Smooth muscle cell (in vitro differentiated cells): Measurements from ENCODE around the gene PWWP2A. TPM values are rescaled to one million over a fixed set of nuclear protein-coding genes. Genes with fewer than 3 reads are reported as not detected.

ENCODE experiments used
- DNase-seq: peaks from one replicate; lab custom pipeline; 2025; ENCODE audit not compliant: unreplicated experiment; lab: John Stamatoyannopoulos, UW
- H2AFZ ChIP-seq: fragments of 200-600 bp; sonication (generic); 2 replicates; pipeline ENCODE4 v1.6.0; 2016; ENCODE audit warnings: antibody characterized with exemption, low read depth, mild to moderate bottlenecking
- H3F3A ChIP-seq: fragments of 200-600 bp; sonication (generic); 2 replicates; pipeline ENCODE4 v1.6.0; 2017; ENCODE audit warnings: antibody characterized with exemption, low read depth
- H3K27ac ChIP-seq: fragments of 200-600 bp; sonication (generic); 2 replicates; pipeline ENCODE4 v1.5.1; 2016; ENCODE audit warnings: low read depth, mild to moderate bottlenecking
- H3K27me3 ChIP-seq: fragments of 200-600 bp; sonication (generic); 2 replicates; pipeline ENCODE4 v1.6.1; 2016; ENCODE audit warnings: low read depth, mild to moderate bottlenecking
- H3K36me3 ChIP-seq: fragments of 200-600 bp; sonication (generic); 2 replicates; pipeline ENCODE4 v1.5.1; 2016; ENCODE audit warnings: low read depth
- H3K4me1 ChIP-seq: fragments of 200-600 bp; sonication (generic); 2 replicates; pipeline ENCODE4 v1.5.1; 2016; ENCODE audit warnings: low read depth
- H3K4me2 ChIP-seq: fragments of 200-600 bp; sonication (generic); 2 replicates; pipeline ENCODE4 v1.6.0; 2016; ENCODE audit warnings: mild to moderate bottlenecking
- H3K4me3 ChIP-seq: fragments of 200-600 bp; sonication (generic); 2 replicates; pipeline ENCODE4 v1.5.1; 2016; ENCODE audit warnings: mild to moderate bottlenecking
- H3K79me2 ChIP-seq: fragments of 200-600 bp; sonication (generic); 2 replicates; pipeline ENCODE4 v1.6.0; 2016; ENCODE audit warnings: low read depth, mild to moderate bottlenecking
- H3K9ac ChIP-seq: fragments of 200-600 bp; sonication (generic); 2 replicates; pipeline ENCODE4 v1.6.0; 2016; ENCODE audit warnings: low read depth
- H3K9me3 ChIP-seq: fragments of 200-600 bp; sonication (generic); replicated peaks from 2 replicates; pipeline ENCODE4 v1.5.1; 2016; ENCODE audit warnings: low read depth
- H4K20me1 ChIP-seq: fragments of 200-600 bp; sonication (generic); 2 replicates; pipeline ENCODE4 v1.6.0; 2016; ENCODE audit warnings: low read depth
- CTCF ChIP-seq: fragments of 200-600 bp; sonication (generic); IDR thresholded peaks from 2 replicates; pipeline ENCODE4 v1.5.1; 2017; ENCODE audit warnings: borderline replicate concordance, mild to moderate bottlenecking, antibody characterized with exemption; ENCODE audit not compliant: insufficient read depth, poor library complexity, severe bottlenecking
- WGBS: methylation state at CpG from one replicate; pipeline ENCODE4 v1.1.7; 2016; ENCODE audit warnings: low lambda C conversion rate; 5-methylcytosine and 5-hydroxymethylcytosine counted together
- polyA plus RNA-seq: library from polyadenylated mRNA; unstranded; fragments of >200 nt; fragmentation: Nextera tagmentation; extraction: Ambion mirVana; gene quantifications from 2 replicates; pipeline ENCODE4 v1.2.1, GENCODE V29; 2016
- total RNA-seq: library from RNA; depleted of rRNA; stranded (reverse); fragments of >200 nt; gene quantifications from 2 replicates; pipeline ENCODE4 v1.2.3, GENCODE V29; 2014

Gene PWWP2A
- total and polyA plus RNA-seq, 2 experiments from 2014 or later, result 18.6 to 22.6 TPM

- no peak overlapping the region for H3K27ac ChIP-seq
- H3K4me1 ChIP-seq, result peaks cover 6% of the 10 kb centered on the region
- H3K9ac ChIP-seq, result no peak overlapping the region
- H3F3A ChIP-seq, result no peaks in the 10 kb centered on the region
- peaks cover 16% of the 10 kb centered on the region for H3K36me3 ChIP-seq
- no peak overlapping the region for H2AFZ ChIP-seq
- no peaks in the 10 kb centered on the region for H3K79me2 ChIP-seq
- H3K9me3 ChIP-seq, result no peaks in the 10 kb centered on the region
- no peaks in the 10 kb centered on the region for H3K27me3 ChIP-seq
- no peak overlapping the region for H3K4me3 ChIP-seq
- no peak for DNase-seq
- 90% methylated on average over 9 of the region's 9 CpGs for WGBS
- no peak for TF ChIP-seq CTCF
- no peaks in the 10 kb centered on the region for H4K20me1 ChIP-seq
- H3K4me2 ChIP-seq, result no peak overlapping the region
Measured at GRCh38 chr5:160048131-160048530, 71.1 kb downstream of the PWWP2A start.

GRCh38 chr5:160047423-160047822 lies 71.8 kb downstream of the PWWP2A start:
- no peak for DNase-seq
- no peaks in the 10 kb centered on the region for H3K27me3 ChIP-seq
- H3K9ac ChIP-seq, result no peak overlapping the region
- no peaks in the 10 kb centered on the region for H3K79me2 ChIP-seq
- WGBS, result 95% methylated on average over 3 of the region's 3 CpGs
- H3K36me3 ChIP-seq, result peaks cover 16% of the 10 kb centered on the region
- H3K4me1 ChIP-seq, result peaks cover 6% of the 10 kb centered on the region
- H3F3A ChIP-seq, result no peaks in the 10 kb centered on the region
- H3K27ac ChIP-seq, result no peak overlapping the region
- H3K4me2 ChIP-seq, result no peak overlapping the region
- no peak overlapping the region for H3K4me3 ChIP-seq
- no peak for TF ChIP-seq CTCF
- H4K20me1 ChIP-seq, result no peaks in the 10 kb centered on the region
- no peak overlapping the region for H2AFZ ChIP-seq
- no peaks in the 10 kb centered on the region for H3K9me3 ChIP-seq

- no peaks in the 10 kb centered on the region for H3F3A ChIP-seq
- H3K79me2 ChIP-seq, result no peaks in the 10 kb centered on the region
- no peak overlapping the region for H3K4me3 ChIP-seq
- no peaks in the 10 kb centered on the region for H3K9me3 ChIP-seq
- TF ChIP-seq CTCF, result no peak
- no peak overlapping the region for H3K9ac ChIP-seq
- H3K4me1 ChIP-seq, result peaks cover 6% of the 10 kb centered on the region
- H4K20me1 ChIP-seq, result no peaks in the 10 kb centered on the region
- no peak overlapping the region for H2AFZ ChIP-seq
- H3K27me3 ChIP-seq, result no peaks in the 10 kb centered on the region
- DNase-seq, result no peak
- H3K27ac ChIP-seq, result no peak overlapping the region
- WGBS, result 58% methylated on average over 3 of the region's 3 CpGs
- no peaks in the 10 kb centered on the region for H3K36me3 ChIP-seq
- peak overlapping the region; percentile 28 for H3K4me2 ChIP-seq
Measured at GRCh38 chr5:160044967-160045366, 74.3 kb downstream of the PWWP2A start.

GRCh38 chr5:160044391-160044804 lies 74.9 kb downstream of the PWWP2A start:
- H3K9me3 ChIP-seq, result no peaks in the 10 kb centered on the region
- H3K4me1 ChIP-seq, result peaks cover 6% of the 10 kb centered on the region
- H3K4me3 ChIP-seq, result no peak overlapping the region
- TF ChIP-seq CTCF, result no peak
- no peak overlapping the region for H3K27ac ChIP-seq
- peak overlapping the region; percentile 28 for H3K4me2 ChIP-seq
- H2AFZ ChIP-seq, result no peak overlapping the region
- H3K27me3 ChIP-seq, result no peaks in the 10 kb centered on the region
- WGBS, result 73% methylated on average over 1 of the region's 1 CpG
- H3K36me3 ChIP-seq, result no peaks in the 10 kb centered on the region
- no peak overlapping the region for H3K9ac ChIP-seq
- no peaks in the 10 kb centered on the region for H4K20me1 ChIP-seq
- H3F3A ChIP-seq, result no peaks in the 10 kb centered on the region
- DNase-seq, result no peak
- no peaks in the 10 kb centered on the region for H3K79me2 ChIP-seq
